Activated naive CD4-positive, alpha-beta T cell treated with anti-CD3 and anti-CD28 coated beads, Interleukin-2, amount 50 U/mL, for 24 hours (primary cell): Measurements from ENCODE around the gene IGSF21.

ENCODE experiments used
- H3K27ac Mint-ChIP-seq: one replicate; pipeline ENCODE4 v1.8.0; 2021; ENCODE audit warnings: mild to moderate bottlenecking, mixed read lengths
- H3K27me3 Mint-ChIP-seq: one replicate; pipeline ENCODE4 v1.8.0; 2021; ENCODE audit warnings: mixed read lengths
- H3K36me3 Mint-ChIP-seq: one replicate; pipeline ENCODE4 v1.8.0; 2021; ENCODE audit warnings: mixed read lengths
- H3K4me1 Mint-ChIP-seq: one replicate; pipeline ENCODE4 v1.8.0; 2021; ENCODE audit warnings: mixed read lengths
- H3K4me3 Mint-ChIP-seq: one replicate; pipeline ENCODE4 v1.8.0; 2021; ENCODE audit warnings: mild to moderate bottlenecking, mixed read lengths
- H3K9me3 Mint-ChIP-seq: one replicate; pipeline ENCODE4 v1.8.0; 2021; ENCODE audit warnings: mixed read lengths

Gene IGSF21

DNA sequence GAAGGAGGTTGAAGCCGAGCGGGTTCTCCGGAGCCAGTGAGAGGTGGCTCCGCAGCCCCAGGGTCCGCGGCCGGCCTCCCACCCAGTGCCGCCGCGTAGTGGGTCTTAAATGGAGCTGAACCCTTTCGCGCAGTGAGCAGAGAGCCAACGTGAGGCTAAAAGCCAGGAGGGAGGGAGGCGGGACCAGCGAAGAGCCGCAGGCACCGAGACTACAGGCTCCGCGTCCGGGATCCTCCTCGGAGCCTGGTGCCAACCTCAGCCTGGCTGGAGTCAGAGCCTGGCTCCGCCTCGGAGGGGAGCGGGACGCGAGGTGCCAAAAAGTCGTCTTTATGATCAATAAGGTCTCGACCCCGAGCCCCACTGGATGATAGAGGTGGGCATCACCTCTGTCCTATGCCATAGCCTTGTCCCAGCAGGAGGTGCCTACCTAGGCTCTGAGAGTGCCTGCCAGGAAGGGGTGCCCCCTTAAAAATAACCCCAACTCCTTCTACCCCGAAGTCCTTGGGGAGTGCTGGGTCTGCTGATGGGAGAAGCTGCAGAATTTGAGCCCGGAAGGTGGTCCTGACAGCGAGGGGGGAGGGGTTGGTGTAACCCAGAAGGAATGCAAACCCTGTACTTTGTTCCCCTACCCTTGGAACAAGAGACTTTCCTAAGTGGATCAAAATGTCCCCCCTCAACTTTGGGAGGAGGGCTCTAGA, 1.6 kb downstream of the IGSF21 start:
- H3K4me1 Mint-ChIP-seq: peaks cover 10% of the 10 kb centered on the region
- H3K4me3 Mint-ChIP-seq: no peak overlapping the region
- H3K27ac Mint-ChIP-seq: no peak overlapping the region
- no peaks in the 10 kb centered on the region for H3K9me3 Mint-ChIP-seq
- peaks cover 47% of the 10 kb centered on the region for H3K27me3 Mint-ChIP-seq
- H3K36me3 Mint-ChIP-seq: no peaks in the 10 kb centered on the region

- Mint-ChIP-seq H3K4me3 (no peak overlapping the region), H3K27me3 (peaks cover 47% of the 10 kb centered on the region), H3K36me3 (no peaks in the 10 kb centered on the region), H3K4me1 (peaks cover 10% of the 10 kb centered on the region), H3K27ac (no peak overlapping the region), H3K9me3 (no peaks in the 10 kb centered on the region)
Measured at GRCh38 chr1:18109756-18110597, 2.4 kb downstream of the IGSF21 start.

DNA sequence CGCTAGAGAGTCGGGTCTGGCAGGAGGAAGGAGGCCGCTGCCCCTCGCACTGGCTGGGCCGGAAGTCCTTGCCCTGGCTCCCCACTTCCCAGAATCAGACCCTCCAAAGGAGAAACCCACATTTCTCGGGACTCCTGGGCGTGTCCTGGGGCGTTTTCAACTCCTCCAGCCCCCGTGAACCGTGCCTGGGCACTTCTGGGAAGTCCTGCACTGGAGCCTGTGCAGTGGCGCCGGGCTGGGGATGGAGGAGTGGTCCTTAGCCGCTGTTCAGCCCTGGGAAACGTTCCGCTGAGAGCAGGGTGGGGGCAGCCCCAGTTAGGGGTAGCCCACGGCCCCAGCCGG, 3.0 kb downstream of the IGSF21 start:
- Mint-ChIP-seq H3K4me1 (peaks cover 10% of the 10 kb centered on the region), H3K27me3 (peaks cover 50% of the 10 kb centered on the region), H3K4me3 (no peak overlapping the region), H3K27ac (no peak overlapping the region), H3K36me3 (no peaks in the 10 kb centered on the region), H3K9me3 (no peaks in the 10 kb centered on the region)

GRCh38 chr1:18110968-18111367, 3.4 kb downstream of the IGSF21 start:
- Mint-ChIP-seq H3K27me3 (peaks cover 49% of the 10 kb centered on the region), H3K27ac (no peak overlapping the region), H3K4me1 (peaks cover 10% of the 10 kb centered on the region), H3K36me3 (no peaks in the 10 kb centered on the region), H3K4me3 (peak overlapping the region; percentile 47), H3K9me3 (no peaks in the 10 kb centered on the region)

GRCh38 chr1:18111605-18112297, 4.2 kb downstream of the IGSF21 start:
- Mint-ChIP-seq H3K36me3 (no peaks in the 10 kb centered on the region), H3K27ac (no peak overlapping the region), H3K9me3 (no peaks in the 10 kb centered on the region), H3K4me1 (peaks cover 10% of the 10 kb centered on the region), H3K4me3 (no peak overlapping the region), H3K27me3 (peaks cover 50% of the 10 kb centered on the region)

- H3K27ac Mint-ChIP-seq: no peak overlapping the region
- no peak overlapping the region for H3K4me3 Mint-ChIP-seq
- no peaks in the 10 kb centered on the region for H3K9me3 Mint-ChIP-seq
- no peaks in the 10 kb centered on the region for H3K36me3 Mint-ChIP-seq
- H3K4me1 Mint-ChIP-seq: peaks cover 10% of the 10 kb centered on the region
- H3K27me3 Mint-ChIP-seq: peaks cover 49% of the 10 kb centered on the region
Measured at GRCh38 chr1:18112611-18113010, 5.0 kb downstream of the IGSF21 start.

- Mint-ChIP-seq H3K27ac (no peak overlapping the region), H3K27me3 (peaks cover 40% of the 10 kb centered on the region), H3K4me1 (peaks cover 10% of the 10 kb centered on the region), H3K4me3 (no peak overlapping the region), H3K9me3 (no peaks in the 10 kb centered on the region), H3K36me3 (no peaks in the 10 kb centered on the region)
Measured at GRCh38 chr1:18114726-18115410, 7.3 kb downstream of the IGSF21 start.

GRCh38 chr1:18116777-18117176, 9.2 kb downstream of the IGSF21 start:
- no peak overlapping the region for H3K4me3 Mint-ChIP-seq
- H3K27ac Mint-ChIP-seq: no peak overlapping the region
- peaks cover 1% of the 10 kb centered on the region for H3K4me1 Mint-ChIP-seq
- no peaks in the 10 kb centered on the region for H3K9me3 Mint-ChIP-seq
- H3K27me3 Mint-ChIP-seq: peaks cover 35% of the 10 kb centered on the region
- no peaks in the 10 kb centered on the region for H3K36me3 Mint-ChIP-seq

DNA sequence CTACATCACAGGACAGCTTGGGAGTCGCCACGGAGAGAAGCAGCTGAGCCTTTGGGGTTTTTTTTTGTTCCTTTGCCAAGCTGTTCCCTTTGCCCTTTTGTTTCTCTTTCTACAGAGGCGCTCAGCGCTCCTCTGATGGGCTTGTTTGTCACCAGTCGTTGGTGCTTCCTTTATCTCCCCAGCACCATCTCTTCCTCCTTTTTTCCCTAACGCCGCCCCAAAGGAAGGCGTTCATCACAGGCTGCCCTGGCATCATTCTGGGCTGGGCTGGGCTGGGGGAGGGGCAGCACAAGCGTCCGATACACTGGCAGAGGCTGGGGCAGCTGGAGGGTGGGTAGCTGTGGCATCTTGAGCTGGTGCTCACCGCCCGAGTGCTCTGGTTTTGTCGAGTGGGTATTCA, 10.5 kb downstream of the IGSF21 start:
- H3K27me3 Mint-ChIP-seq: peaks cover 25% of the 10 kb centered on the region
- no peaks in the 10 kb centered on the region for H3K4me1 Mint-ChIP-seq
- H3K27ac Mint-ChIP-seq: no peak overlapping the region
- H3K36me3 Mint-ChIP-seq: no peaks in the 10 kb centered on the region
- H3K4me3 Mint-ChIP-seq: no peak overlapping the region
- H3K9me3 Mint-ChIP-seq: no peaks in the 10 kb centered on the region

GRCh38 chr1:18118491-18118890, 10.9 kb downstream of the IGSF21 start:
- no peaks in the 10 kb centered on the region for H3K4me1 Mint-ChIP-seq
- H3K27ac Mint-ChIP-seq: no peak overlapping the region
- H3K9me3 Mint-ChIP-seq: no peaks in the 10 kb centered on the region
- peaks cover 24% of the 10 kb centered on the region for H3K27me3 Mint-ChIP-seq
- no peak overlapping the region for H3K4me3 Mint-ChIP-seq
- H3K36me3 Mint-ChIP-seq: no peaks in the 10 kb centered on the region

DNA sequence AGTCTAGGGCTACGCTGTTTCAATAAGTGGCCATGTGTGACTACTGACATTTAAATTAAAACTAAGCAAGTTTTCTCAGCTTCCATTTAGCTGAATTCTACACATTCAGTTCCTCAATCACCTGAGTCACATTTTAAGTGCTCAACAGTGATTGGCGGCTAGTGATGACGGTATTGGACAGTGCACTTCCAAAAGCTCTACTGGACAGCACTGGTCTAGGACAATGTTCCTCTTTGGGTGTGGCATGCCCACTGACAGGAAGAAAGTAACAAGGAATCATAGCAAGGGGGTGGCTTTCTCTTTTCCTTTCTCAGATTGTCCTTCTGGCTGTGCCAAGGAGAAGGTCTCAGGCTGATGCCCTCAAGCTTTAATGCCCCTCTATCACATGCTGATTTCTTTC, 11.7 kb downstream of the IGSF21 start:
- H3K4me1 Mint-ChIP-seq: no peaks in the 10 kb centered on the region
- H3K4me3 Mint-ChIP-seq: no peak overlapping the region
- H3K36me3 Mint-ChIP-seq: no peaks in the 10 kb centered on the region
- H3K27ac Mint-ChIP-seq: no peak overlapping the region
- H3K27me3 Mint-ChIP-seq: peaks cover 21% of the 10 kb centered on the region
- no peaks in the 10 kb centered on the region for H3K9me3 Mint-ChIP-seq

DNA sequence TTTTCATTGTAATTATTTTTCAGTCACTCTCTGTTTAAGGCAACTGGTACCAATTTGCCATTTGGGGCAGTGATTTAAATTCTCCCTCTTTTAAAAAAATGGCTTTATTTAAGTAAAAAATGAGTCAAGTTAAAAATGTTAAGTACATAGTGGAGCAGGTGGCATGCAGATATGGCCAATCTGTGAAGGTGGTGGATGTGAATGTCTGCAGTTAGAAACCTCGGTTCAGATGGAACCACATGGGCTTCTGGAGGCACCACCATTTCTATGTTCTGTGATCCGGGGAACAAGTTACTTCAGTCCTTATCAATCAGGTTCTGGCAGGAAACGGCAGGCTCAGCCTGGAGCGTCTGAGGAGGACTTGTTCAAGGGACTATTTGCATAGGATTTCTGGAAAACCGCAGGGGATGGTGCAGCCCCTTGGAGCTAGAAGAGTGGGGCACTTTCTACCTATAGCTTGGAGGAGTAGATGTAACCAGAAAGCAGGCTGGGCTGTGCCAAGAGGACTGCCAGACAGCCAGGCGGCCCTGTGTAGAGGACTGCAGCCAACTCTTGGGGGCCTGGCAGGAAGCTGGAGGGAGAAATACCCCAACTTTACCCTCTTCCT, 12.3 kb downstream of the IGSF21 start:
- Mint-ChIP-seq H3K27ac (no peak overlapping the region), H3K4me3 (no peak overlapping the region), H3K9me3 (no peaks in the 10 kb centered on the region), H3K4me1 (no peaks in the 10 kb centered on the region), H3K27me3 (peaks cover 21% of the 10 kb centered on the region), H3K36me3 (no peaks in the 10 kb centered on the region)

DNA sequence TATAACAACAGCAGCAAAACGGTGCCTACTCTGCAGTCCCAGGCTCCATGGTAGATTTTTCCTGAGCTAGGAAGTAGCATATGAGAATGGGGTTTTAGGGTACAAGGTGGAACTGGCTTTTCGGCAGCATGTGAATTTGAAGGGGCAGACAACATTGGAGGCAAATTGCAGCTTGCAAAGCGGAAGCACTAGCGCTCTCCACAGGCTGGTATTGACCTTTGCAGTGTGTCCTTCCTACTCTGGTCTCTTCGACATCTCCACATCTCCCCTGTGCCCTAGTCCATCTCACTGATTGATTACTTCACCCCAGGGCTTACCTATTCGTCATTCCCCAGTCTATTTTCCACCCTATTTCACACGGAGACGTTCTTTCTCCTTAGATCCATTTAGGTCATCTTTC, 13.0 kb downstream of the IGSF21 start:
- Mint-ChIP-seq H3K9me3 (no peaks in the 10 kb centered on the region), H3K27me3 (peaks cover 17% of the 10 kb centered on the region), H3K27ac (no peak overlapping the region), H3K4me3 (no peak overlapping the region), H3K36me3 (no peaks in the 10 kb centered on the region), H3K4me1 (no peaks in the 10 kb centered on the region)

DNA sequence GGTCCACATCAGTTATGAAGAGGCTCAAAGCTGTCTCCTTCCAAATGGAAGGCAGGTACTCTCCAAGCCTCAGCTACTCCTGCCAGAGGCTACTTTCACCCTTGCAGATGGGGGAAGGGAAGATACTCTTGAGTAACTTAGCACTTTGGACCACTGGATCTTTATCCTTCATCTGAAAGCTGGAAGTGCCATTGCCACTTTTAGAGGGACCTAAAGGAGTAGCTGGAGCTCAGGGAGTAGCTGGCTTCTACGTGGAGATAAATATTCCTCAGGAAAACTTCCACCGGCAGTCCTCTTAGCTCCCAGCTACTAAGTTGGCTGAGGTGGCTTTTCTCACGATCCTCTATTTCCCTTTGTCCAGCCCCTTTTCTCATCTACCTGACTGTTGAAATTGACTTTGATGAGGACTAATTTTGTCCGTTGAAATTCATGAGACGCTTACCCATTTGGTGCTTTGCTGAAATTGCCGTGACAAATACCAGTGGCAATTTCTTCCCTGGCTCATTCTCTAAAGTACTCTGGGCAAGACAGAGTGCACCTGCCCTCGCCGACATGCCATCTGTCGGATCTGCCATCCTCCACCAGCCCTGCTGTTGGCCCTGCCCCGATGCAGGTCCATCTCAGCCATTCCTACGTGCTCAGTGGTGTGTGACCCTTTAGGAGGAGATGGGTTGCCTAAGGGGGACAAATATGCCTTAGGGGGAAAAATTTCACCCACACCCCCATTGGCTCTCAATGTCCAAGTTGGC, 13.6 kb downstream of the IGSF21 start:
- Mint-ChIP-seq H3K4me3 (no peak overlapping the region), H3K9me3 (no peaks in the 10 kb centered on the region), H3K4me1 (no peaks in the 10 kb centered on the region), H3K27ac (no peak overlapping the region), H3K36me3 (no peaks in the 10 kb centered on the region), H3K27me3 (peaks cover 16% of the 10 kb centered on the region)
